Glomerular visceral epithelial cell (primary cell): Measurements from ENCODE around the gene KRTAP20-4.

ENCODE experiments used
- DNase-seq: peaks from one replicate; pipeline ENCODE4 v3.0.0-alpha.2; 2016; ENCODE audit errors: extremely low spot score

KRTAP20-4 gene

GRCh38 chr21:30620522-30620921, at the start of gene KRTAP20-4:
TSS of gene KRTAP20-4 (plus strand) at chr21:30620627.
- DNase-seq: no peak

GRCh38 chr21:30577766-30578165, 42.7 kb upstream of the KRTAP20-4 start:
- no peak for DNase-seq

GRCh38 chr21:30579346-30579745, 41.1 kb upstream of the KRTAP20-4 start:
- no peak for DNase-seq

- no peak for DNase-seq
Measured at GRCh38 chr21:30580132-30580531, 40.3 kb upstream of the KRTAP20-4 start.

GRCh38 chr21:30582870-30583269, 37.6 kb upstream of the KRTAP20-4 start:
- no peak for DNase-seq

- no peak for DNase-seq
Measured at GRCh38 chr21:30590297-30590696, 30.1 kb upstream of the KRTAP20-4 start, which contains the start of gene KRTAP22-2. TSS of gene KRTAP22-2 (minus strand) at chr21:30590397.

- no peak for DNase-seq
Measured at GRCh38 chr21:30592140-30592539, 28.3 kb upstream of the KRTAP20-4 start, which contains the start of gene KRTAP6-3. TSS of gene KRTAP6-3 (plus strand) at chr21:30592440. CDS start at chr21:30592446, 6 bp downstream.

GRCh38 chr21:30598802-30599201, 21.6 kb upstream of the KRTAP20-4 start, which contains the start of gene KRTAP6-2:
TSS of gene KRTAP6-2 (minus strand) at chr21:30598902. CDS start at chr21:30598874, 28 bp downstream.
- no peak for DNase-seq

- no peak for DNase-seq
Measured at GRCh38 chr21:30600787-30601186, 19.6 kb upstream of the KRTAP20-4 start, which contains the start of gene KRTAP22-1. TSS of gene KRTAP22-1 (plus strand) at chr21:30601087.

- no peak for DNase-seq
Measured at GRCh38 chr21:30605968-30606367, 14.5 kb upstream of the KRTAP20-4 start.

GRCh38 chr21:30612132-30612531, 8.3 kb upstream of the KRTAP20-4 start:
- DNase-seq: no peak

GRCh38 chr21:30613836-30614235, 6.6 kb upstream of the KRTAP20-4 start, which contains the start of gene KRTAP6-1:
TSS of gene KRTAP6-1 (minus strand) at chr21:30613930. CDS start at chr21:30613904, 26 bp downstream.
- no peak for DNase-seq

- DNase-seq: no peak
Measured at GRCh38 chr21:30615199-30615598, 5.2 kb upstream of the KRTAP20-4 start.

GRCh38 chr21:30616125-30616524, 4.3 kb upstream of the KRTAP20-4 start, which contains the start of gene KRTAP20-1:
TSS of gene KRTAP20-1 (plus strand) at chr21:30616425. CDS start at chr21:30616455, 30 bp downstream.
- no peak for DNase-seq

GRCh38 chr21:30620080-30620479, 347 bp upstream of the KRTAP20-4 start:
- no peak for DNase-seq

GRCh38 chr21:30623362-30623761, 2.9 kb downstream of the KRTAP20-4 start:
- DNase-seq: no peak

GRCh38 chr21:30625449-30626165, 5.2 kb downstream of the KRTAP20-4 start:
- DNase-seq: no peak

- DNase-seq: no peak
Measured at GRCh38 chr21:30628109-30628508, 7.7 kb downstream of the KRTAP20-4 start.

- no peak for DNase-seq
Measured at GRCh38 chr21:30629200-30629599, 8.8 kb downstream of the KRTAP20-4 start.

GRCh38 chr21:30634906-30635305, 14.5 kb downstream of the KRTAP20-4 start, which contains the start of gene KRTAP20-2:
TSS of gene KRTAP20-2 (plus strand) at chr21:30635206. CDS start at chr21:30635264, 58 bp downstream.
- no peak for DNase-seq

GRCh38 chr21:30638686-30639085, 18.3 kb downstream of the KRTAP20-4 start:
- no peak for DNase-seq

GRCh38 chr21:30642564-30642963, 22.1 kb downstream of the KRTAP20-4 start, which contains the start of gene KRTAP20-3:
TSS of gene KRTAP20-3 (plus strand) at chr21:30642864.
- DNase-seq: no peak

GRCh38 chr21:30646904-30647414, 26.5 kb downstream of the KRTAP20-4 start:
- DNase-seq: no peak
